PC-3 (cell line): ENCODE measurements around the gene RBM20.

ENCODE experiments used
- EZH2 ChIP-seq: fragments of 300-600 bp; sonication (generic); IDR thresholded peaks from one replicate; pipeline ENCODE4 v1.6.1; 2017; ENCODE audit warnings: antibody characterized with exemption, mild to moderate bottlenecking, low read length; ENCODE audit not compliant: unreplicated experiment
- EZH2phosphoT487 ChIP-seq: fragments of 300-600 bp; sonication (generic); IDR thresholded peaks from 2 replicates; pipeline ENCODE4 v1.6.1; 2018; ENCODE audit warnings: mild to moderate bottlenecking, antibody characterized with exemption, low read length, borderline replicate concordance
- TF ChIP-seq, protein P1 (sequence below): fragments of 300-600 bp; sonication (generic); conservative IDR thresholded peaks from 2 replicates; pipeline ENCODE4 v1.5.1; 2017; ENCODE audit warnings: antibody characterized with exemption, low read depth, mild to moderate bottlenecking, low read length

DNA sequence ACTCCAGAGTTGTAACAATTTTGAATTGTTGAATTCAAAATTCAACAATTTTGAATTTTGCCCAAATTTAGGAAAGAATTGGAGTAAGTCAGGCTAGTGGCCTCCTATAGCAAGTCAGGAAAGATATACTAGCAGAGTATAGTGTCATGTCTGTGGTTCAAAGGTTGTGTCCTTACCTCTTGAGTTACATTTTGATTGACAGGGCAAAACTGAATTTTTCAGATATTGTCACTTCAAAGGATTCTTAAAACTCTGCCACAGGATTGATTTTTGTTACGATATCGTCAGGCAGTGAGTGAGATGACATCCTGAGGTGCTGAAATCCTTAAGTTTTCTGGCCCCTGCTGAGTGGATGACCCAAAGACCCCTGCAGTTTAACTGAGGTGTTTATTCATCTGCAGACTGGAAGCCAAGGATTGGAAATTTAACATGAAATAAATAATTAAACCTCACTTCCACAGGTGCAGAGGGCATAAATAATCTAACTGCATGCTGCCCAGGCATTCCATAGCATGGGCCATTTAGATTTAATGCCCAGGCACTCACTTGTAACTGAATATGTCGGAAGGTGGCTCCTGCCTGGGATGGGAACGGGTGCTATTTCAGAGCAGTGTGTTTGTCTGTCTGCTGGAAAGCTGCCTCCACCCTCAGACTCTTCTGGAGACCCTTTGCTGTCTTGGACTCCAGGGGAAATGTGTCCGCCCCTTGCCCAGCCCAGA lies 50.8 kb downstream of the RBM20 start:
- TF ChIP-seq, protein P1, sequence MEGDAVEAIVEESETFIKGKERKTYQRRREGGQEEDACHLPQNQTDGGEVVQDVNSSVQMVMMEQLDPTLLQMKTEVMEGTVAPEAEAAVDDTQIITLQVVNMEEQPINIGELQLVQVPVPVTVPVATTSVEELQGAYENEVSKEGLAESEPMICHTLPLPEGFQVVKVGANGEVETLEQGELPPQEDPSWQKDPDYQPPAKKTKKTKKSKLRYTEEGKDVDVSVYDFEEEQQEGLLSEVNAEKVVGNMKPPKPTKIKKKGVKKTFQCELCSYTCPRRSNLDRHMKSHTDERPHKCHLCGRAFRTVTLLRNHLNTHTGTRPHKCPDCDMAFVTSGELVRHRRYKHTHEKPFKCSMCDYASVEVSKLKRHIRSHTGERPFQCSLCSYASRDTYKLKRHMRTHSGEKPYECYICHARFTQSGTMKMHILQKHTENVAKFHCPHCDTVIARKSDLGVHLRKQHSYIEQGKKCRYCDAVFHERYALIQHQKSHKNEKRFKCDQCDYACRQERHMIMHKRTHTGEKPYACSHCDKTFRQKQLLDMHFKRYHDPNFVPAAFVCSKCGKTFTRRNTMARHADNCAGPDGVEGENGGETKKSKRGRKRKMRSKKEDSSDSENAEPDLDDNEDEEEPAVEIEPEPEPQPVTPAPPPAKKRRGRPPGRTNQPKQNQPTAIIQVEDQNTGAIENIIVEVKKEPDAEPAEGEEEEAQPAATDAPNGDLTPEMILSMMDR: no peak
- TF ChIP-seq EZH2phosphoT487: no peak
- TF ChIP-seq EZH2: no peak
